Measurements from ENCODE around the gene CDHR3.
A peak's percentile ranks its signal among the peaks of the same experiment; 100 is the strongest.

The CDHR3 gene

DNA sequence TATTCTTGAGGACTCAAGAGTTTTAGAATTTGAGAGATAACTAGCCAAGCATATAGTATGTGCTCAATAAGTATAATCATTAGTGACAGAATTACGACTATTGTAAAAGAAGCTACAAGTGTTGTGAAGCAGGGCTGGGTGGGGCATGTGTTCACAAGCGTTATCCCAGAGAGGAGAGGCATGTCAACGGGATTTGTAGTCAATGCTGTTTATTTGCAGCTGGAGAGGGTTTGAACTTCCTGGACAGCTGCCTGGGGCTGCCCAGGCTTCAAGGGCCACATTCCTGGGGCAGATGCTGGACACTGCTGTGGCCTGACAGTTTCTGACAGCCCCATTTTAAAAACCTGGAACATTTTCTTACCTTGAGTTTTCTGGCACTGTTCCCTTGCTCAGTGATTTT, 36.9 kb upstream of the CDHR3 start:
- TF ChIP-seq, protein P1, sequence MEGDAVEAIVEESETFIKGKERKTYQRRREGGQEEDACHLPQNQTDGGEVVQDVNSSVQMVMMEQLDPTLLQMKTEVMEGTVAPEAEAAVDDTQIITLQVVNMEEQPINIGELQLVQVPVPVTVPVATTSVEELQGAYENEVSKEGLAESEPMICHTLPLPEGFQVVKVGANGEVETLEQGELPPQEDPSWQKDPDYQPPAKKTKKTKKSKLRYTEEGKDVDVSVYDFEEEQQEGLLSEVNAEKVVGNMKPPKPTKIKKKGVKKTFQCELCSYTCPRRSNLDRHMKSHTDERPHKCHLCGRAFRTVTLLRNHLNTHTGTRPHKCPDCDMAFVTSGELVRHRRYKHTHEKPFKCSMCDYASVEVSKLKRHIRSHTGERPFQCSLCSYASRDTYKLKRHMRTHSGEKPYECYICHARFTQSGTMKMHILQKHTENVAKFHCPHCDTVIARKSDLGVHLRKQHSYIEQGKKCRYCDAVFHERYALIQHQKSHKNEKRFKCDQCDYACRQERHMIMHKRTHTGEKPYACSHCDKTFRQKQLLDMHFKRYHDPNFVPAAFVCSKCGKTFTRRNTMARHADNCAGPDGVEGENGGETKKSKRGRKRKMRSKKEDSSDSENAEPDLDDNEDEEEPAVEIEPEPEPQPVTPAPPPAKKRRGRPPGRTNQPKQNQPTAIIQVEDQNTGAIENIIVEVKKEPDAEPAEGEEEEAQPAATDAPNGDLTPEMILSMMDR (IDR thresholded peaks at IDR 0.05; ENCODE audit: low read depth, low read length), result no peak
- no peak for DNase-seq (ENCODE audit: low read depth, low spot score)
- in situ Hi-C loops (cut with HindIII; ENCODE audit: low sequenced_read_pairs), result no loop called here
- no peak overlapping the region for H3K4me3 ChIP-seq (ENCODE audit: low read depth, low read length)

DNA sequence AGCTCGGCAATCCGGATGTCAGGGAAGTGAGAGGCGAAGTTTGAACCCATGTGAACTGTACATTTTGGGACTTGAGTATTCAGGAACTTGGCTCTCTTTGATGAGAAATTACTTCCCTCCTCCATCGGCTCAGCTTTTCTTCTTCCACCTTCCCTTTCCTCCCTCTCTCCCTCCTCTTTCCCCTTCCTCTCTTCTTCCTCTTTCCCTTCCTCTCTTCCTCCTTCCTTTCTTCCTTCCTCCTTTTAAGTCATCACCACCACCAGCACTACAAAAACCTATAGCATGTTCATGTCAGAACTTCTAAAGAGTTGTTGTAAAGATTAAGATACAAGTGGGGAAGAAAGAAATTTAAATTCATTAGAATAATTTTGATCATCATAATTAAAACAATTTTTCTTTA, 31.9 kb upstream of the CDHR3 start:
- DNase-seq (ENCODE audit: low read depth, low spot score), result no peak
- H3K4me3 ChIP-seq (ENCODE audit: low read depth, low read length), result no peak overlapping the region
- in situ Hi-C loops (cut with HindIII; ENCODE audit: low sequenced_read_pairs), result no loop called here
- TF ChIP-seq, protein P1 (IDR thresholded peaks at IDR 0.05; ENCODE audit: low read depth, low read length), result no peak

DNA sequence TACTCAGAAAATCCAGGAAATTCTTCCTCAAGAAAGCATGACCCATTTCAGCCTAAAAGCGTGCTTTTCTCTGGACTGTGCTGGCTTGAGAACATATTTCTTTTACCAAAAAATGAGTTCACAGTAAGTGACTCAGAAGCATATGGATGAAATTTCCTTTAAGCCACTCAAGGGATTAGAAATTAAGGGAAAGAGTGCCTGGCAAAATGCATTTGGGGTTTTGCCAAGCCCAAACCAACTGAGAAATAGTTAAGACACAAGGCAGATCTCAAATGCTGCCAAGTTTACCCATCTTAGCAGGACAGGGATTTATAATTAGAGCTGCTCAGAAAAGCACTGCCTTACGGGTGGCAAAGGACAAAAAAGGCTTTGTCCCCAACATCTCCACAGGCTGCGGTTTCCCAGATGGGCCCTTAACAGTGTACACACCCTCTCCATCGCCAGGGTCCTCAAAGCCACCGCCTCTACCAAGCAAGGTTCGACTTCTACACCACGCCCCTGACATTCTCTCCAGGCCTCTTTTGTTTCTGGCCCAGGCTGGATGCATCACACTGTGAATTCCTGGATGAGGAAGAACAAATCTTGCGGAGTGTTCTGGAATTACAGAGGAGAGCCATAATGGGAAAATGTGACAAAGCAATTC, 30.1 kb upstream of the CDHR3 start:
- TF ChIP-seq, protein P1 (IDR thresholded peaks at IDR 0.05; ENCODE audit: low read depth, low read length), result no peak
- H3K4me3 ChIP-seq (ENCODE audit: low read depth, low read length), result no peak overlapping the region
- in situ Hi-C loops (cut with HindIII; ENCODE audit: low sequenced_read_pairs), result no loop called here
- DNase-seq (ENCODE audit: low read depth, low spot score), result peak; percentile 77

DNA sequence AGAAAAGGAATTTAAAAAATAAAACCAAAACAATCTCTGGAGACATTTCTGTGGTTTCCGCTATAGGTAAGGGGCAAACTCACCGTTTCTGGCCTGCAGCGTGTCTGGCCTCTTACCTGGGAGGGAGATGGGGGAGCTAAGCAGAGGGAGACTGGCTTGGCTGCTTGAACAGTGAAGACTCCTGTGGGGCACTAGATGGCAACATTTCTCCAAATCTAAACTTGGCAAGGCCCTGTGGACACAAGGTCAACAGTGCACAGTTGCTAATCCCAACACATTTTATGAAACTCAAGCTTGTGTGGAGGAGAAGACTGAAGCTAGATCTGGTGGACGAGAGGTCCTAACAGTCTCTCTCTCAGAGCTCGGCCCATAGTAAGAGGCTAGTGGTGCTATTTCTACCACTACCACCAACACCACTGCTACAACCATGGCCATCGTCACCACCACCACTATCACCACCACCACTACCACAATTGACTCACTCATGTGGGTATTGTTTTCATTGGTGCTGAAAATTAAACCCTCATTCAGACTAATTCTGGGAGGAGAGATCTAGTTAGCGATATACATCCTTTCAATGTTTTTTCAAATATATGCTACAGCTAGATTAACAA, 28.4 kb upstream of the CDHR3 start:
- TF ChIP-seq, protein P1 (IDR thresholded peaks at IDR 0.05; ENCODE audit: low read depth, low read length), result peak; percentile 37
- peak; percentile 40 for DNase-seq (ENCODE audit: low read depth, low spot score)
- in situ Hi-C loops (cut with HindIII; ENCODE audit: low sequenced_read_pairs), result no loop called here
- no peak overlapping the region for H3K4me3 ChIP-seq (ENCODE audit: low read depth, low read length)

DNA sequence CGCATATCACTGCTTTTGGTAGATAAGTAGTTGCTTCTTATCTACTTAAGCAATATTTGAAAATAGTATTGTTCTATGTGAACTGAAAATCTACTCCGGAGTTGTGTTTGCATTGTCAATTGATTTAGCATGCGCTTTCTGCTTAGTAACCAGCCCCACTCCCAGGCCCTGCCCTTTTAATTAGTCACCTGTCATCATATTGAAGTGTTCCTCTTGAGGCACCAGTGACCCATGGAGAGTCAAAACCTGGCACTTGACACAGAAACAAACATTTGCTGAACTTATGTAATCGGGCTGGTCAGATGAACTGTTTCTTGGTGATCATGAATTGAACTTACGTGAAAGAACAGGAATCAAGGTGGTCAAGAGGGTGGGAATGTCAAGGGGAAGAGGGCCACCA, 27.8 kb upstream of the CDHR3 start:
- TF ChIP-seq, protein P1 (IDR thresholded peaks at IDR 0.05; ENCODE audit: low read depth, low read length), result no peak
- in situ Hi-C loops (cut with HindIII; ENCODE audit: low sequenced_read_pairs), result no loop called here

DNA sequence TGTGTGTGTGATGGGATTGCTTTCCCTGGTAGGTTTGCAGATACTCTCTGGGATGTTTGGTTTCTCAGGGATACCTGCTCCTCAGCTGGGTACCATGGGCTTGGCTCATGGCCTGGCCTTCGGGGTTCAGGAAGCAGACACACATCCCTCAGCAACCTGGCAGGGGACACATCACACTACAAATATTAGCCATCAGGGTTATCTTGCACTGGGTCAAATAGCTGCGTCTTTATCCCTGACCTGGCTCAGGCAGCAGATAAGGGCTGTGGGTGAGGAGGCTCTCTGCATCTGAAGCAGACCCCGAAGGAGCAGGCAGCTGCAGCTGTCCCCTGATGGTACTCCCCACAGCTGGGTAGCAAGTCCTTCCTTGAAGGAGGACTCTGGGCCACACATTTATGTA, 25.7 kb upstream of the CDHR3 start:
- TF ChIP-seq, protein P1 (IDR thresholded peaks at IDR 0.05; ENCODE audit: low read depth, low read length), result no peak
- in situ Hi-C loops (cut with HindIII; ENCODE audit: low sequenced_read_pairs), result no loop called here
- no peak for DNase-seq (ENCODE audit: low read depth, low spot score)

More for the DNA sequence above, 27.8 kb upstream of the CDHR3 start:
- DNase-seq (ENCODE audit: low read depth, low spot score), result no peak
- no peak overlapping the region for H3K4me3 ChIP-seq (ENCODE audit: low read depth, low read length)

More for the DNA sequence above, 25.7 kb upstream of the CDHR3 start:
- no peak overlapping the region for H3K4me3 ChIP-seq (ENCODE audit: low read depth, low read length)
